ENCODE data around the gene SUSD4.

- no peak for TF ChIP-seq POLR2AphosphoS5 (IDR thresholded peaks at IDR 0.05; ENCODE audit: insufficient read depth in 1 of 2, low read depth in 1 of 2)
- no peak for TF ChIP-seq CTCF (IDR thresholded peaks at IDR 0.05)
- TF ChIP-seq POLR2A (IDR thresholded peaks at IDR 0.05): no peak
Measured at GRCh38 chr1:223363856-223364684, at the start of gene SUSD4.
